Upper lobe of left lung (tissue), 6 donors: Measurements from ENCODE around the gene CDC42BPA. TPM values are rescaled to one million over a fixed set of nuclear protein-coding genes. Genes with fewer than 3 reads are reported as not detected.

Experiments
- ATAC-seq, 2 donors: fragments of 200-7000 bp; cut with Tn5 transposase; one replicate each; pipeline ENCODE4 v1.9.1; 2022; ENCODE audit warnings: mild to moderate bottlenecking in 2 of 2, moderate library complexity in 2 of 2; ENCODE audit not compliant: low FRiP score in 2 of 2
- DNase-seq, 2 donors: peaks; one replicate each; pipeline ENCODE4 v3.0.0-alpha.2; 2019 to 2020
- H3K27ac ChIP-seq, 4 donors: fragments of 200-600 bp; sonication (generic); one replicate each; pipeline ENCODE4 v1.5.1; 2016 to 2019
- H3K27me3 ChIP-seq, 4 donors: fragments of 200-600 bp; sonication (generic); one replicate each; pipeline ENCODE4 v1.5.1; 2017 to 2019
- H3K36me3 ChIP-seq, 4 donors: fragments of 200-600 bp; sonication (generic); one replicate each; pipeline ENCODE4 v1.5.1; 2016 to 2019
- H3K4me1 ChIP-seq, 4 donors: fragments of 200-600 bp; sonication (generic); one replicate each; pipeline ENCODE4 v1.5.1; 2018 to 2019
- H3K4me3 ChIP-seq, 4 donors: fragments of 200-600 bp; sonication (generic); one replicate each; pipeline ENCODE4 v1.5.1; 2017 to 2019; ENCODE audit warnings: mild to moderate bottlenecking in 2 of 4, moderate library complexity in 1 of 4
- H3K9me3 ChIP-seq, 4 donors: fragments of 200-600 bp; sonication (generic); one replicate each; pipeline ENCODE4 v1.5.1; 2018 to 2019
- CTCF ChIP-seq, 6 experiments: fragments of 450-650 bp in 4 of 6; fragments of 200-600 bp in 2 of 6; sonication (generic) in 2 of 6; IDR thresholded peaks; one replicate each; pipeline ENCODE4 v1.5.1; 2016 to 2019; ENCODE audit warnings: antibody characterized with exemption in 6 of 6
- EP300 ChIP-seq, 4 donors: sonication (generic); formaldehyde crosslinking; IDR thresholded peaks; one replicate each; pipeline ENCODE4 v1.5.1; 2017; ENCODE audit warnings: antibody characterized with exemption in 4 of 4, control low read depth in 2 of 4
- POLR2A ChIP-seq, 4 donors: fragments of 450-650 bp; IDR thresholded peaks; one replicate each; pipeline ENCODE4 v1.5.1; 2016 to 2017; ENCODE audit warnings: antibody characterized with exemption in 4 of 4, mild to moderate bottlenecking in 2 of 4
- POLR2AphosphoS5 ChIP-seq, 2 donors: sonication (generic); formaldehyde crosslinking; IDR thresholded peaks; one replicate each; pipeline ENCODE4 v1.5.1; 2017; ENCODE audit warnings: antibody characterized with exemption in 2 of 2
- WGBS, 2 donors: methylation state at CpG; one replicate each; pipeline ENCODE4 v1.1.5; 2017 to 2018; 5-methylcytosine and 5-hydroxymethylcytosine counted together
- total RNA-seq, 6 donors: library from RNA; depleted of rRNA in 4 of 6; stranded (reverse); fragments of >200 nt in 4 of 6; gene quantifications; one replicate each; pipeline versions ENCODE4 v1.1.0 to v1.2.1, GENCODE V29; 2016 to 2021
- donor health status: DM: no; HTN: no; CAD: no; lungs with moderate emphysema.
- donor health status: DM: no; HTN: yes; CAD: no; lungs with severe emphysema.

Gene CDC42BPA
- total RNA-seq, 6 donors from 2014 or later: 27.8 to 76.1 (median 33.1) TPM

DNA sequence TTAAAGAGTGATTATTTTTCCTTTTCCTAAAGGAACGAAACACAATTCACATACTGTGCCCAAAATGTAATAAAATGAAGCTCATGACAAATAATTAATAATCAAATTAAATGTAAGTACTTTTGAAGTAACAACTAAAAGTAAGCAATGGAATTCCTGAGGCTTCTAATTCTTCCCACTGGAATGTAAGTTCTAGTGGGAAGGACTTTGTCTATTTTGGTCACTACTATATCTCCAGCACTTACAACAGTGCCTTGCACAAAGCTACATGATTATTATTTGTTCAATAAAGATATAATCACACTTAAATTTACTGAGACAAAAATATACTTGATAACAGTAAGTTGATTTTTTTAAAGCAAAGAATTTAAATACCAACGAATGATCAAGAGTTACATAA is 249.4 kb downstream of the CDC42BPA start:
- H3K36me3 ChIP-seq: peaks cover 0 to 25% (median 0%) of the 10 kb centered on the region in 4 donors
- no peak for TF ChIP-seq POLR2A (IDR thresholded peaks at IDR 0.05)
- TF ChIP-seq EP300 (IDR thresholded peaks at IDR 0.05): no peak
- no peaks in the 10 kb centered on the region for H3K9me3 ChIP-seq
- no peaks in the 10 kb centered on the region for H3K4me1 ChIP-seq
- DNase-seq: no peak
- WGBS, 2 donors: 66 to 75% methylated on average over 2 of the region's 2 CpGs
- H3K27me3 ChIP-seq: no peaks in the 10 kb centered on the region
- no peak overlapping the region for H3K27ac ChIP-seq
- ATAC-seq: no peak
- H3K4me3 ChIP-seq: no peak overlapping the region

- no peak overlapping the region for H3K27ac ChIP-seq
- H3K4me3 ChIP-seq: no peak overlapping the region
- ATAC-seq (no peak), DNase-seq (no peak)
- H3K4me1 ChIP-seq: no peaks in the 10 kb centered on the region
- no peaks in the 10 kb centered on the region for H3K27me3 ChIP-seq
- TF ChIP-seq EP300 (IDR thresholded peaks at IDR 0.05) (no peak), POLR2A (IDR thresholded peaks at IDR 0.05) (no peak), POLR2AphosphoS5 (IDR thresholded peaks at IDR 0.05) (no peak), CTCF (IDR thresholded peaks at IDR 0.05) (no peak)
- H3K36me3 ChIP-seq: peaks cover 0 to 16% (median 0%) of the 10 kb centered on the region in 4 donors
- no peaks in the 10 kb centered on the region for H3K9me3 ChIP-seq
- 66 to 85% methylated on average over 1 of the region's 1 CpG for WGBS, 2 donors
Observed at GRCh38 chr1:227066999-227067398, 251.3 kb downstream of the CDC42BPA start.

DNA sequence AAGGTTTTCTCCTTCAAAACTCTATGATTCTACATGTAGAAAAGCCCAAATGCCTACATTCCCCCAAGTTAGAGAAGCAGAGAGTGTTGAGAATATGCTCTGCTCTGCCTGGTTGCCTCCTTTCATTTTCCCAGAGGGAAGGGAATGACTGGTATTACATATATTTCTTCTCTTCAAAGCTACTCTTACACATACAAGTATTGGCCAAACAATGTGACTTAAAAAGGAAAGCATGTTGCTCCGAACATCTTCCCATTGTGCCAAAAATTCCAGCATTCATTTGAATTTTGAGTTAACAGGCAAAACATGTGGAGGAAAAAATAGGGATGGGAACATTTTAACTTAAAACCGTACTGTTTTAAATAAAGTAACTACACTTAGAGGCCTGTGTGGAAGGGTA is 253.0 kb downstream of the CDC42BPA start:
- Histone ChIP-seq H3K9me3 (no peaks in the 10 kb centered on the region), H3K27ac (no peak overlapping the region), H3K27me3 (no peaks in the 10 kb centered on the region), H3K4me1 (no peaks in the 10 kb centered on the region), H3K4me3 (no peak overlapping the region), H3K36me3 (peaks cover 0 to 13% (median 0%) of the 10 kb centered on the region in 4 donors)
- 80 to 82% methylated on average over 2 of the region's 2 CpGs for WGBS, 2 donors
- TF ChIP-seq CTCF (IDR thresholded peaks at IDR 0.05) (no peak), POLR2A (IDR thresholded peaks at IDR 0.05) (no peak), EP300 (IDR thresholded peaks at IDR 0.05) (no peak), POLR2AphosphoS5 (IDR thresholded peaks at IDR 0.05) (no peak)
- ATAC-seq: no peak
- DNase-seq: no peak

GRCh38 chr1:227062306-227062705 is 256.0 kb downstream of the CDC42BPA start:
- H3K27me3 ChIP-seq: no peaks in the 10 kb centered on the region
- H3K27ac ChIP-seq: no peak overlapping the region
- no peaks in the 10 kb centered on the region for H3K9me3 ChIP-seq
- peaks cover 0 to 10% (median 0%) of the 10 kb centered on the region in 4 donors for H3K36me3 ChIP-seq
- 65 to 84% methylated on average over 2 of the region's 2 CpGs for WGBS, 2 donors
- H3K4me3 ChIP-seq: no peak overlapping the region
- H3K4me1 ChIP-seq: no peaks in the 10 kb centered on the region
- DNase-seq (no peak), ATAC-seq (no peak)
- no peak for TF ChIP-seq POLR2AphosphoS5 (IDR thresholded peaks at IDR 0.05)
- TF ChIP-seq POLR2A (IDR thresholded peaks at IDR 0.05): no peak
- no peak for TF ChIP-seq CTCF (IDR thresholded peaks at IDR 0.05)
- TF ChIP-seq EP300 (IDR thresholded peaks at IDR 0.05): no peak

DNA sequence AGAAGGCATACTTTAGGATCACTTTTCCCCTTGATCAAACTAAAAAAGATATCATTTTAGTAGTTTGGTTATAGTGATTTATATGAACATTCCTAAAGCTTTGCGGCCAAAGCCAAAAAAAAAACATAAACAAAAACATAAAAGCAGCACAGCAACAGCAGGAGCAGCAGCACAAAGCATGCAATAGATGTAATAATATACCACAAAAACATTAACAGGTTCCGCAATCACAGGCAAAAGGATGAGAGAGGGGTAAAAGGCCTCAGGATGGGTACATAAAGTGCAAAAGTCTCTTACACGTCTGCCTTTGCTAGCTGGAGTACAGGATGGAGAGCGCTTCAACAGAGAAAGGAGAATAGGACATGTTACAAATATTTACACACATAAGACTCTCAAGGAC is 259.2 kb downstream of the CDC42BPA start:
- WGBS, 2 donors: 80 to 84% methylated on average over 4 of the region's 4 CpGs
- H3K36me3 ChIP-seq: peaks cover 0 to 2% (median 0%) of the 10 kb centered on the region in 4 donors
- H3K27ac ChIP-seq: no peak overlapping the region
- no peaks in the 10 kb centered on the region for H3K27me3 ChIP-seq
- H3K9me3 ChIP-seq: no peaks in the 10 kb centered on the region
- H3K4me3 ChIP-seq: no peak overlapping the region
- ATAC-seq: no peak
- no peak for TF ChIP-seq POLR2A (IDR thresholded peaks at IDR 0.05)
- no peak for TF ChIP-seq CTCF (IDR thresholded peaks at IDR 0.05)
- TF ChIP-seq EP300 (IDR thresholded peaks at IDR 0.05): no peak
- no peak for TF ChIP-seq POLR2AphosphoS5 (IDR thresholded peaks at IDR 0.05)
- no peaks in the 10 kb centered on the region for H3K4me1 ChIP-seq
- no peak for DNase-seq
